NCI-H1092 (cell line): ENCODE data around the gene LIN37.
"Not testable (repeated sequence)": the region's sequence is repeated elsewhere in the genome, so short reads cannot be mapped to it uniquely, and the experiment has no call there.

Experiments used
- DNase-seq: peaks from one replicate; lab custom pipeline; 2025; lab: John Stamatoyannopoulos, UW

Gene LIN37

GRCh38 chr19:35719402-35720162 is 28.8 kb upstream of the LIN37 start:
- no peak for DNase-seq

GRCh38 chr19:35720163-35720524 is 28.2 kb upstream of the LIN37 start:
- no peak for DNase-seq

GRCh38 chr19:35720648-35721047 is 27.7 kb upstream of the LIN37 start:
- no peak for DNase-seq

- DNase-seq, result no peak
Measured at GRCh38 chr19:35721374-35721773, 27.0 kb upstream of the LIN37 start.

GRCh38 chr19:35722461-35722860 is 25.9 kb upstream of the LIN37 start:
- DNase-seq, result no peak

- no peak for DNase-seq
Measured at GRCh38 chr19:35722897-35723296, 25.5 kb upstream of the LIN37 start.

GRCh38 chr19:35723671-35724070 is 24.7 kb upstream of the LIN37 start:
- no peak for DNase-seq

GRCh38 chr19:35724132-35724531 is 24.2 kb upstream of the LIN37 start:
- not testable (repeated sequence) for DNase-seq

- no peak for DNase-seq
Measured at GRCh38 chr19:35724560-35724959, 23.8 kb upstream of the LIN37 start.

GRCh38 chr19:35725216-35725861 is 23.0 kb upstream of the LIN37 start:
- no peak for DNase-seq

GRCh38 chr19:35727053-35727955 is 21.1 kb upstream of the LIN37 start:
- no peak for DNase-seq

- no peak for DNase-seq
Measured at GRCh38 chr19:35727956-35728706, 20.2 kb upstream of the LIN37 start.

GRCh38 chr19:35729021-35729420 is 19.4 kb upstream of the LIN37 start:
- no peak for DNase-seq

GRCh38 chr19:35729763-35730162 is 18.6 kb upstream of the LIN37 start:
- no peak for DNase-seq

- no peak for DNase-seq
Measured at GRCh38 chr19:35730326-35730725, 18.1 kb upstream of the LIN37 start.

- DNase-seq, result no peak
Measured at GRCh38 chr19:35731353-35731752, 17.0 kb upstream of the LIN37 start.

GRCh38 chr19:35731779-35732405 is 16.5 kb upstream of the LIN37 start:
- no peak for DNase-seq

GRCh38 chr19:35732540-35733179 is 15.7 kb upstream of the LIN37 start:
- no peak for DNase-seq

- no peak for DNase-seq
Measured at GRCh38 chr19:35733180-35734125, 14.9 kb upstream of the LIN37 start.

- no peak for DNase-seq
Measured at GRCh38 chr19:35734273-35734672, 14.1 kb upstream of the LIN37 start.
